Duodenal mucosa (tissue), 2 donors: Measurements from ENCODE around the gene CRLF3.
"Not testable (repeated sequence)": the region's sequence is repeated elsewhere in the genome, so short reads cannot be mapped to it uniquely, and the experiment has no call there.

ENCODE experiments used
- H3K27ac ChIP-seq: one replicate; pipeline ENCODE4 v1.7.0; 2013; ENCODE audit warnings: low read depth, low read length
- H3K27me3 ChIP-seq, 2 donors: one replicate each; pipeline ENCODE4 v1.7.0; 2013; ENCODE audit warnings: low read length in 2 of 2, control low read depth in 1 of 2; ENCODE audit not compliant: insufficient read depth in 2 of 2, control insufficient read depth in 1 of 2
- H3K36me3 ChIP-seq, 2 donors: one replicate each; pipeline ENCODE4 v1.7.0; 2013; ENCODE audit warnings: low read length in 2 of 2, control low read depth in 1 of 2; ENCODE audit not compliant: insufficient read depth in 2 of 2, control insufficient read depth in 1 of 2
- H3K4me1 ChIP-seq, 2 donors: one replicate each; pipeline ENCODE4 v1.7.0; 2013; ENCODE audit warnings: low read length in 2 of 2, control low read depth in 1 of 2; ENCODE audit not compliant: insufficient read depth in 2 of 2, control insufficient read depth in 1 of 2
- H3K4me3 ChIP-seq, 2 donors: one replicate each; pipeline ENCODE4 v1.7.0; 2013; ENCODE audit warnings: low read length in 2 of 2, low read depth in 1 of 2
- H3K9ac ChIP-seq, 2 donors: one replicate each; pipeline ENCODE4 v1.7.0; 2013; ENCODE audit warnings: low read length in 2 of 2, low read depth in 1 of 2
- H3K9me3 ChIP-seq, 2 donors: one replicate each; pipeline ENCODE4 v1.7.0; 2013; ENCODE audit warnings: low read length in 2 of 2, control low read depth in 1 of 2; ENCODE audit not compliant: control insufficient read depth in 1 of 2

CRLF3 gene

DNA sequence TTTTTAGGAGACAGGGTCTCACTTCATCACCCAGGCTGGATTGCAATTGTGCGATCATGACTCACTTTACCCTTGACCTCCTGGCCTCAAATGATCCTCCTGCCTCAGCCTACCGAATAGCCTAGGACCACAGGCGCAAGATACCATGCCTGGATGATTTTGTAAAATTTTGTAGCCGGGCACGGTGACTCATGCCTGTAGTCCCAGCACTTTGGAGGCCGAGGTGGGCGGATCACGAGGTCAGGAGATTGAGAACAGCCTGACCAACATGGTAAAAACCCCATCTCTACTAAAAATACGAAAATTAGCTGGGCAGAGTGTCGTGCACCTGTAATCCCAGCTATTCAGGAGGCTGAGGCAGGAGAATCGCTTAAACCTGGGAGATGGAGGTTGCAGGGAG lies 73.5 kb downstream of the CRLF3 start:
- not testable (repeated sequence) for H3K27ac ChIP-seq, H3K4me1 ChIP-seq, H3K4me3 ChIP-seq, H3K27me3 ChIP-seq, H3K9me3 ChIP-seq, H3K9ac ChIP-seq
- H3K36me3 ChIP-seq = peaks cover 0 to 12% of the 10 kb centered on the region in 2 donors

DNA sequence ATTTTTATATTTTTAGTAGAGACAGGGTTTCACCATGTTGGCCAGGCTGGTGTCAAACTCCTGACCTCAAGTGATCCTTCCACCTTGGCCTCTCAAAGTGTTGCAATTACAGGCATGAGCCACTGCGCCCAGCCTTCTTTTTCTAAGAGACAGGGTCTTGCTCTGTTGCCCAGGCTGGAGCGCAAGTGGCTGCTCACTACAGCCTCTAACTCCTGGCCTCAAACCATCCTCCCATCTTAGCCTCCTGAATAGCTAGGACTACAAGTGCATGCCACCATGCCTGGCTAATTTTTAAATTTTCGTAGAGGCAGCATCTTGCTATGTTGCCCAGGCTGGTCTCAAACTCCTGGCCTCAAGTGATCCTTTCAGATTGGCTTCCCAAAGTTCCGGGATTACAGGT lies 76.9 kb downstream of the CRLF3 start:
- not testable (repeated sequence) for H3K4me1 ChIP-seq, H3K36me3 ChIP-seq, H3K4me3 ChIP-seq, H3K9me3 ChIP-seq, H3K9ac ChIP-seq, H3K27ac ChIP-seq, H3K27me3 ChIP-seq

DNA sequence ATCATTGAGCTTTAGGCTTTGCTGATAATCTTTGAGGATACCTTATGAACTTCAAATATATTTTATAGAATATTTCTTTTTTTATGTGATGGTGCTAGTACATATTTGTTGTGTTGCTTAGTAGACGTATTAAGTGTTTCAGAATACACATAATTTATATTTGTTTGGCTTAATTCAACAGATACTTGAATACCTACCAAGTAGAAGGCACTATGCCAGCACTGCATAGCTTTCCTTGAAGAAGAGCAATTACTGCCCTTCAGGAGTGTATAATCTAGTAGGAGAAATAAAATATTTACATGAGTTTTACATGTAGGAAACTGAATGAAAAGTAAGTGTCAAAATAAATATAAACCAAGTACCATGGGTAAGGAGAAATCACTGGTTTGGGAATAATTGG lies 81.8 kb downstream of the CRLF3 start:
- H3K27me3 ChIP-seq, H3K9me3 ChIP-seq, H3K4me1 ChIP-seq, H3K27ac ChIP-seq, H3K4me3 ChIP-seq, H3K9ac ChIP-seq, H3K36me3 ChIP-seq: not testable (repeated sequence)

DNA sequence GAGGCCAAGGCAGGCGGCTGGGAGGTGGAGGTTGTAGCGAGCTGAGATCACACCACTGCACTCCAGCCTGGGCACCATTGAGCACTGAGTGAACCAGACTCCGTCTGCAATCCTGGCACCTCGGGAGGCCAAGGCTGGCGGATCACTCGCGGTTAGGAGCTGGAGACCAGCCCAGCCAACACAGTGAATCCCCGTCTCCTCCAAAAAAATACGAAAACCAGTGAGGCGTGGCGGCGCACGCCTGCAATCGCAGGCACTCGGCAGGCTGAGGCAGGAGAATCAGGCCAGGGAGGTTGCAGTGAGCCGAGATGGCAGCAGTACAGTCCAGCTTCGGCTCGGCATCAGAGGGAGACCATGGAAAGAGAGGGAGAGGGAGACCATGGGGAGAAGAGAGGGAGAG lies 88.1 kb downstream of the CRLF3 start:
- not testable (repeated sequence) for H3K36me3 ChIP-seq, H3K9ac ChIP-seq, H3K4me3 ChIP-seq, H3K9me3 ChIP-seq, H3K4me1 ChIP-seq, H3K27me3 ChIP-seq, H3K27ac ChIP-seq

DNA sequence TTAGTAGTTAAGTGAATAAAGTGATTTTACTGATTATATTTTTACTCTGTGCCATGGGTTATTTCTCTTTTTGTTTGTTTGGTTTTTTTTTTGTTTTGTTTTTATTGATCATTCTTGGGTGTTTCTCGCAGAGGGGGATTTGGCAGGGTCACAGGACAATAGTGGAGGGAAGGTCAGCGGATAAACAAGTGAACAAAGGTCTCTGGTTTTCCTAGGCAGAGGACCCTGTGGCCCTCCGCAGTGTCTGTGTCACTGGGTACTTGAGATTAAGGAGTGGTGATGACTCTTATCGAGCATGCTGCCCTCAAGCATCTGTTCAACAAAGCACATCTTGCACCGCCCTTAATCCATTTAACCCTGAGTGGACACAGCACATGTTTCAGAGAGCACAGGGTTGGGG lies 88.8 kb downstream of the CRLF3 start:
- not testable (repeated sequence) for H3K4me3 ChIP-seq, H3K9me3 ChIP-seq, H3K36me3 ChIP-seq, H3K27me3 ChIP-seq, H3K27ac ChIP-seq, H3K9ac ChIP-seq, H3K4me1 ChIP-seq

DNA sequence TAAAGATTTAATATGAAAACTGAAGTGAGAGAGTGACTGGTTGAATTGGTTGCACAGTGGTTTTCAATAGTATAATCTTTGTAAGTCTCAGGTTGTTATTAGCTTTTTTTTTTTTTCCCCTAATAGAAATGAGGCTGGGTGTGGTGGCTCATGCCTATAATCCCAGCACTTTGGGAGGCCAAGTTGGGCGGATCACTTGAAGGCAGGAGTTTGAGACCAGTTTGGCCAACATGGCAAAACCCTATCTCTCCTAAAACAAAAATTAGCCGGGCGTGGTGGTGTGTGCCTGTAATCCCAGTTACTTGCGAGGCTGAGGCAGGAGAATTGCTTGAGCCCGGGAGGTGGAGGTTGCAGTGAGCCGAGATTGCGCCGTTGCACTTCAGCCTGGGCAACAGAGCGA lies 89.3 kb downstream of the CRLF3 start:
- H3K4me1 ChIP-seq, H3K36me3 ChIP-seq, H3K4me3 ChIP-seq, H3K27me3 ChIP-seq, H3K9me3 ChIP-seq, H3K27ac ChIP-seq, H3K9ac ChIP-seq: not testable (repeated sequence)

DNA sequence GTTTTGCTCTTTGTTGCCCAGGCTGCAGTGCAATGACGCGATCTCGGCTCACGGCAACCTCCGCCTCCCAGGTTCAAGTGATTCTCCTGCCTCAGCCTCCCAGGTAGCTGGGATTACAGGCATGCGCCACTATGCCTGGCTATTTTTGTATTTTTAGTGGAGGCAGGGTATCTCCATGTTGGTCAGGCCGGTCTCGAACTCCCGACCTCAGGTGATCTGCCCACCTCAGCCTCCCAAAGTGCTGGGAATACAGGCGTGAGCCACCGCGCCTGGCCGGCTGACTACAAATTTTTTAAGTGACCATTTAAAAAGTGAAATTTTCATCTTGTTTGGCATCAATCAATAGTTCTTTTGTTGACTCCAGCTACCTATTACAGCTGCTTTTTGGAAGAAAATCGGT lies 90.3 kb downstream of the CRLF3 start:
- not testable (repeated sequence) for H3K9me3 ChIP-seq, H3K36me3 ChIP-seq, H3K4me1 ChIP-seq, H3K27ac ChIP-seq, H3K9ac ChIP-seq, H3K4me3 ChIP-seq, H3K27me3 ChIP-seq
